HCT116 (cell line): ENCODE data around the gene FSD1. TPM values are rescaled to one million over a fixed set of nuclear protein-coding genes. Genes with fewer than 3 reads are reported as not detected.

Experiments
- ATAC-seq: fragments of 200-7000 bp; cut with Tn5 transposase; 2 replicates; pipeline ENCODE4 v1.9.1; 2020; ENCODE audit warnings: mild to moderate bottlenecking, moderate library complexity
- BruUV-seq: library from RNA; stranded (reverse); fragments of 400-500 nt; replicated peaks from 2 replicates; lab custom pipeline; 2021; lab: Mats Ljungman, UMichigan
- CTCF ChIA-PET: fragments of 300-600 bp; sonication (Branson Sonifier 250); formaldehyde crosslinking; loops from one replicate; lab custom pipeline; 2021; ENCODE audit warnings: antibody characterized with exemption; lab: Charles Lee
- POLR2A ChIA-PET: fragments of 300-600, 350-600 bp; sonication (Branson Sonifier 250); formaldehyde crosslinking; loops from one replicate; lab custom pipeline; 2021; ENCODE audit warnings: antibody characterized with exemption; lab: Charles Lee
- RAD21 ChIA-PET, 2 experiments: fragments of 300-600 bp; sonication (Branson Sonifier 250); formaldehyde crosslinking; loops; one replicate each; lab custom pipeline; 2023; ENCODE audit warnings: low total read pairs in 2 of 2; ENCODE audit not compliant: uncharacterized antibody in 2 of 2, unreplicated experiment in 2 of 2, low non-redundant PET in 1 of 2; lab: Charles Lee
- DNase-seq: peaks from one replicate; pipeline ENCODE4 v3.0.0-alpha.2; 2010; ENCODE audit warnings: low read depth, low spot score
- H2AFZ ChIP-seq: fragments of 200-600 bp; shearing (Covaris generic), sonication (generic); 2 replicates; pipeline ENCODE4 v1.6.1; 2017; ENCODE audit warnings: low read depth, mixed run types, mixed read lengths, antibody characterized with exemption, low read length; ENCODE audit not compliant: poor library complexity, severe bottlenecking
- H3K27ac ChIP-seq: 2 replicates; pipeline ENCODE4 v1.5.1; 2012; ENCODE audit warnings: low read depth, low read length
- H3K27me3 ChIP-seq: fragments of 200-600 bp; sonication (generic); 2 replicates; pipeline ENCODE4 v1.6.1; 2016; ENCODE audit warnings: mixed run types, low read length, mixed read lengths; ENCODE audit not compliant: insufficient read depth
- H3K36me3 ChIP-seq, 2 experiments: fragments of 200-500 bp in 1 of 2; fragments of 200-600 bp in 1 of 2; sonication (Bioruptor generic) in 1 of 2; sonication (generic) in 1 of 2; 2 replicates each; pipeline versions ENCODE4 v1.5.1 to v1.6.1; 2014 to 2016; ENCODE audit warnings: low read length in 2 of 2, inconsistent platforms in 1 of 2, mixed read lengths in 1 of 2, mixed run types in 1 of 2; ENCODE audit not compliant: insufficient read depth in 2 of 2, control insufficient read depth in 1 of 2
- H3K4me1 ChIP-seq, 2 experiments: fragments of 200-600 bp in 1 of 2; sonication (generic) in 1 of 2; 2 replicates each; pipeline versions ENCODE4 v1.5.1 to v1.6.1; 2012 to 2017; ENCODE audit warnings: low read length in 2 of 2, inconsistent platforms in 1 of 2, mild to moderate bottlenecking in 1 of 2, mixed read lengths in 1 of 2, mixed run types in 1 of 2, moderate library complexity in 1 of 2; ENCODE audit not compliant: insufficient read depth in 2 of 2, control insufficient read depth in 1 of 2
- H3K4me2 ChIP-seq: fragments of 200-600 bp; sonication (generic); 2 replicates; pipeline ENCODE4 v1.6.1; 2017; ENCODE audit warnings: mixed run types, low read length, mixed read lengths
- H3K4me3 ChIP-seq, 2 experiments: fragments of 200-600 bp in 1 of 2; sonication (generic) in 1 of 2; replicated peaks in 1 of 2; 2 replicates each; pipeline ENCODE4 v1.5.1; 2011 to 2016; ENCODE audit warnings: low read length in 2 of 2, control low read depth in 1 of 2, low read depth in 1 of 2, mild to moderate bottlenecking in 1 of 2, mixed read lengths in 1 of 2, mixed run types in 1 of 2
- H3K79me2 ChIP-seq: fragments of 200-600 bp; sonication (generic); 2 replicates; pipeline ENCODE4 v1.6.1; 2017; ENCODE audit warnings: mild to moderate bottlenecking, mixed run types, low read length, moderate library complexity, mixed read lengths; ENCODE audit not compliant: insufficient read depth
- H3K9ac ChIP-seq: fragments of 200-600 bp; sonication (generic); 2 replicates; pipeline ENCODE4 v1.6.1; 2016; ENCODE audit warnings: low read length, mixed read lengths
- H3K9me2 ChIP-seq: fragments of 200-600 bp; sonication (generic), shearing (Covaris generic); 2 replicates; pipeline ENCODE4 v1.6.1; 2017; ENCODE audit warnings: mixed run types, mild to moderate bottlenecking, moderate library complexity; ENCODE audit not compliant: insufficient read depth
- H3K9me3 ChIP-seq, 2 experiments: fragments of 200-500 bp in 1 of 2; fragments of 200-600 bp in 1 of 2; sonication (Bioruptor generic) in 1 of 2; sonication (generic) in 1 of 2; 2 replicates each; pipeline ENCODE4 v1.6.1; 2014 to 2017; ENCODE audit warnings: low read length in 2 of 2, mixed read lengths in 2 of 2, inconsistent platforms in 1 of 2, low read depth in 1 of 2, mild to moderate bottlenecking in 1 of 2, mixed run types in 1 of 2, moderate library complexity in 1 of 2; ENCODE audit not compliant: control insufficient read depth in 1 of 2, insufficient read depth in 1 of 2
- H4K20me1 ChIP-seq: fragments of 200-600 bp; sonication (generic), shearing (Covaris generic); 2 replicates; pipeline ENCODE4 v1.6.1; 2017; ENCODE audit warnings: mixed run types, mild to moderate bottlenecking, moderate library complexity; ENCODE audit not compliant: insufficient read depth
- ATF3 ChIP-seq: IDR thresholded peaks from 2 replicates; pipeline ENCODE4 v1.6.1; 2012
- CTCF ChIP-seq, 3 experiments: fragments of 200-600 bp in 1 of 3; sonication (generic) in 1 of 3; IDR thresholded peaks in 2 of 3; conservative IDR thresholded peaks in 1 of 3; 2 replicates each; pipeline ENCODE4 v1.5.1; 2012 to 2017; ENCODE audit warnings: low read depth in 2 of 3, low read length in 2 of 3, antibody characterized with exemption in 1 of 3, borderline replicate concordance in 1 of 3, control low read depth in 1 of 3, mild to moderate bottlenecking in 1 of 3, mixed read lengths in 1 of 3, mixed run types in 1 of 3, moderate library complexity in 1 of 3; ENCODE audit not compliant: insufficient read depth in 1 of 3
- ELF1 ChIP-seq: IDR thresholded peaks from 2 replicates; pipeline ENCODE4 v1.6.1; 2012; ENCODE audit warnings: low read depth, borderline replicate concordance
- FOSL1 ChIP-seq: IDR thresholded peaks from 2 replicates; pipeline ENCODE4 v1.6.1; 2012; ENCODE audit warnings: low read depth
- POLR2A ChIP-seq: IDR thresholded peaks from 2 replicates; pipeline ENCODE4 v1.7.0; 2011; ENCODE audit warnings: borderline replicate concordance; ENCODE audit not compliant: insufficient read depth, insufficient read length; ENCODE audit errors: extremely low read depth
- RAD21 ChIP-seq: IDR thresholded peaks from 2 replicates; pipeline ENCODE4 v1.6.1; 2012; ENCODE audit warnings: low read depth, mild to moderate bottlenecking
- REST ChIP-seq: IDR thresholded peaks from 2 replicates; pipeline ENCODE4 v1.6.1; 2012; ENCODE audit warnings: low read depth
- SIN3A ChIP-seq: IDR thresholded peaks from 2 replicates; pipeline ENCODE4 v1.6.1; 2012; ENCODE audit warnings: low read depth
- SRF ChIP-seq: IDR thresholded peaks from 2 replicates; pipeline ENCODE4 v1.6.1; 2012; ENCODE audit warnings: low read depth
- ZBTB33 ChIP-seq: IDR thresholded peaks from 2 replicates; pipeline ENCODE4 v1.6.1; 2011; ENCODE audit warnings: mild to moderate bottlenecking, low read length, moderate library complexity; ENCODE audit not compliant: insufficient replicate concordance; ENCODE audit errors: extremely low read depth
- ZFX ChIP-seq: fragments of 450-650 bp; IDR thresholded peaks from 2 replicates; pipeline ENCODE4 v1.6.1; 2017
- ZNF274 ChIP-seq: fragments of 200-500 bp; sonication (Bioruptor generic); IDR thresholded peaks from 2 replicates; pipeline ENCODE4 v1.6.1; 2014; ENCODE audit warnings: mild to moderate bottlenecking, low read depth, low read length, inconsistent platforms
- intact Hi-C: fragments of 100-400 bp; cut with micrococcal nuclease; formaldehyde crosslinking; loops from 2 replicates; pipeline ENCODE4 v1.10.0; 2022
- total RNA-seq: library from RNA; stranded (reverse); gene quantifications from one replicate; pipeline ENCODE4 v1.2.1, GENCODE V29; 2021; ENCODE audit not compliant: unreplicated experiment

FSD1 gene
- total RNA-seq, 1 experiment from 2014 or later: 20.1 TPM

GRCh38 chr19:4337906-4338440 lies 33.6 kb downstream of the FSD1 start:
- no peak for TF ChIP-seq POLR2A
- no peak for TF ChIP-seq CTCF (IDR thresholded peaks at IDR 0.05 in 2 of 3, conservative IDR thresholded peaks at IDR 0.05 in 1 of 3; ENCODE audit: borderline replicate concordance in 1 of 3, insufficient read depth in 1 of 3, low read depth in 2 of 3, low read length in 2 of 3)
- no peak for TF ChIP-seq SIN3A
- TF ChIP-seq ZBTB33: no peak
- TF ChIP-seq SRF: no peak
- TF ChIP-seq ATF3: no peak
- TF ChIP-seq ELF1: no peak
- no peak for TF ChIP-seq FOSL1
- no peak for TF ChIP-seq REST
- no peak for TF ChIP-seq ZNF274
- TF ChIP-seq RAD21: no peak
- TF ChIP-seq ZFX: no peak
- Histone ChIP-seq H3K27ac (no peak overlapping the region), H3K9ac (no peak overlapping the region), H4K20me1 (no peaks in the 10 kb centered on the region), H3K4me2 (no peak overlapping the region), H2AFZ (no peak overlapping the region), H3K4me1 (peaks cover 3 to 8% of the 10 kb centered on the region in 2 experiments), H3K27me3 (no peaks in the 10 kb centered on the region), H3K79me2 (no peaks in the 10 kb centered on the region), H3K36me3 (no peaks in the 10 kb centered on the region), H3K9me3 (no peaks in the 10 kb centered on the region), H3K9me2 (no peaks in the 10 kb centered on the region), H3K4me3 (no peak overlapping the region)
- ChIA-PET POLR2A (no interaction called here), RAD21 (no interaction called here), CTCF (no interaction called here)
- ATAC-seq (no peak), DNase-seq (no peak)
- BruUV-seq: no TSS peak
- intact Hi-C loops: no loop called here
